Sigmoid colon (tissue), 7 donors: Measurements from ENCODE around the gene CLEC16A. TPM values are rescaled to one million over a fixed set of nuclear protein-coding genes. Genes with fewer than 3 reads are reported as not detected.

ENCODE experiments used
- DNase-seq: peaks from one replicate; pipeline ENCODE4 v3.0.0-alpha.2; 2019
- H3K27ac ChIP-seq, 4 donors: fragments of 200-600 bp; sonication (generic); one replicate each; pipeline ENCODE4 v1.5.1; 2016 to 2019; ENCODE audit warnings: mild to moderate bottlenecking in 1 of 4
- H3K27me3 ChIP-seq, 3 donors: fragments of 200-600 bp; sonication (generic); one replicate each; pipeline ENCODE4 v1.5.1; 2019; ENCODE audit warnings: mild to moderate bottlenecking in 1 of 3
- H3K36me3 ChIP-seq, 4 donors: fragments of 200-600 bp; sonication (generic); one replicate each; pipeline ENCODE4 v1.5.1; 2016 to 2019
- H3K4me1 ChIP-seq, 4 donors: fragments of 200-600 bp; sonication (generic); one replicate each; pipeline ENCODE4 v1.5.1; 2017 to 2019
- H3K4me3 ChIP-seq, 4 donors: fragments of 200-600 bp; sonication (generic); one replicate each; pipeline ENCODE4 v1.5.1; 2017 to 2019; ENCODE audit warnings: mild to moderate bottlenecking in 2 of 4, moderate library complexity in 1 of 4
- H3K9me3 ChIP-seq, 4 donors: fragments of 200-600 bp in 3 of 4; sonication (generic) in 3 of 4; one replicate each; pipeline versions ENCODE4 v1.5.1 to v1.6.1; 2013 to 2019
- CTCF ChIP-seq, 4 experiments: fragments of 450-650 bp in 3 of 4; fragments of 200-600 bp in 1 of 4; IDR thresholded peaks; one replicate each; pipeline ENCODE4 v1.5.1; 2016 to 2019; ENCODE audit warnings: antibody characterized with exemption in 4 of 4, mild to moderate bottlenecking in 3 of 4, moderate library complexity in 2 of 4
- EP300 ChIP-seq, 4 donors: sonication (generic); formaldehyde crosslinking; IDR thresholded peaks; one replicate each; pipeline ENCODE4 v1.6.1; 2017; ENCODE audit warnings: antibody characterized with exemption in 4 of 4
- POLR2A ChIP-seq, 2 donors: fragments of 450-650 bp; IDR thresholded peaks; one replicate each; pipeline ENCODE4 v1.6.1; 2016; ENCODE audit warnings: antibody characterized with exemption in 2 of 2, mild to moderate bottlenecking in 2 of 2, moderate library complexity in 2 of 2
- POLR2AphosphoS5 ChIP-seq, 4 donors: sonication (generic); formaldehyde crosslinking; IDR thresholded peaks; one replicate each; pipeline ENCODE4 v1.6.1; 2017; ENCODE audit warnings: antibody characterized with exemption in 4 of 4
- WGBS, 2 donors: extraction: QIAGEN DNeasy Blood & Tissue Kit; methylation state at CpG; one replicate each; pipeline ENCODE4 v1.1.7; 2013; 5-methylcytosine and 5-hydroxymethylcytosine counted together
- intact Hi-C: fragments of 100-400 bp; cut with DNase I; formaldehyde crosslinking; loops from one replicate; pipeline ENCODE4 v1.15.1; 2023
- polyA plus RNA-seq, 3 donors: library from polyadenylated mRNA; stranded (reverse); fragments of 200-250 nt; gene quantifications; one replicate each; pipeline ENCODE4 v1.2.3, GENCODE V29; 2013
- total RNA-seq, 4 donors: library from RNA; depleted of rRNA; stranded (reverse); fragments of >200 nt; gene quantifications; one replicate each; pipeline ENCODE4 v1.1.0, GENCODE V29; 2016
- donor health status: healthy with polysubstance abuse.
- donor health status: Bipolar disorder and iron deficiency.
- donor health status: healthy.

CLEC16A gene
- total and polyA plus RNA-seq, 7 donors: 9.6 to 35.2 (median 24.6) TPM

- Histone ChIP-seq H3K36me3 (peaks cover 0 to 22% (median 3%) of the 10 kb centered on the region in 4 donors), H3K9me3 (no peaks in the 10 kb centered on the region), H3K27me3 (no peaks in the 10 kb centered on the region), H3K4me1 (no peaks in the 10 kb centered on the region), H3K27ac (no peak overlapping the region), H3K4me3 (no peak overlapping the region)
- no peak for TF ChIP-seq POLR2AphosphoS5 (IDR thresholded peaks at IDR 0.05)
- TF ChIP-seq EP300 (IDR thresholded peaks at IDR 0.05): no peak
- TF ChIP-seq POLR2A (IDR thresholded peaks at IDR 0.05): no peak
- TF ChIP-seq CTCF (IDR thresholded peaks at IDR 0.05): no peak
- 25 to 71% methylated on average over 4 of the region's 4 CpGs for WGBS, 2 donors
- DNase-seq: no peak
- intact Hi-C loops: no loop called here
Observed at GRCh38 chr16:10997485-10997884, 53.1 kb downstream of the CLEC16A start.

GRCh38 chr16:10999300-10999699 is 54.9 kb downstream of the CLEC16A start:
- Histone ChIP-seq H3K4me1 (peaks cover 0 to 4% (median 3%) of the 10 kb centered on the region in 4 donors), H3K27me3 (no peaks in the 10 kb centered on the region), H3K36me3 (peaks cover 0 to 28% (median 6%) of the 10 kb centered on the region in 4 donors), H3K9me3 (no peaks in the 10 kb centered on the region), H3K27ac (no peak overlapping the region), H3K4me3 (no peak overlapping the region)
- WGBS, 2 donors: 20 to 61% methylated on average over 3 of the region's 3 CpGs
- TF ChIP-seq POLR2AphosphoS5 (IDR thresholded peaks at IDR 0.05) (no peak), EP300 (IDR thresholded peaks at IDR 0.05) (no peak), POLR2A (IDR thresholded peaks at IDR 0.05) (no peak), CTCF (IDR thresholded peaks at IDR 0.05) (no peak)
- intact Hi-C loops: no loop called here
- no peak for DNase-seq

DNA sequence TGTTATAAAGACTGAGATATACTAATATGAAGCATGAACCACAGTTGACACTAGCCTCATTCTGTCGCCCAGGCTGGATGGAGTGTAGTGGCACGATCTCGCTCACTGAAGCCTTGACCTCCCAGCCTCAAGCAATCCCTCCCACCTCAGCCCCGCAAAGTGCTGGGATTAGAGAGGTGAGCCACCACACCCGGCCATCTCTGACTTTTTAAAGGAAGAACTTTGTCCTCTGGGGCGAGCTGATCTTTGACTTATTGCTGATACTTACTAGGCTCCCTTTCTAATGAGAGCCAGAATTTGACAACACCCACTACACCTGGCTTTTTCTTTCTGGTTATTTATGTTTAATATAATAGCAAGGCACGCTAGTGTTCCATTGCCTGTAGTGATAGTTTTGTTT is 57.2 kb downstream of the CLEC16A start:
- DNase-seq: no peak
- 47 to 78% methylated on average over 7 of the region's 7 CpGs for WGBS, 2 donors
- Histone ChIP-seq H3K4me1 (peaks cover 0 to 25% (median 16%) of the 10 kb centered on the region in 4 donors), H3K27me3 (no peaks in the 10 kb centered on the region), H3K36me3 (peaks cover 0 to 13% (median 5%) of the 10 kb centered on the region in 4 donors), H3K27ac (no peak overlapping the region), H3K4me3 (no peak overlapping the region), H3K9me3 (no peaks in the 10 kb centered on the region)
- TF ChIP-seq EP300 (IDR thresholded peaks at IDR 0.05) (no peak), POLR2AphosphoS5 (IDR thresholded peaks at IDR 0.05) (no peak), POLR2A (IDR thresholded peaks at IDR 0.05) (no peak), CTCF (IDR thresholded peaks at IDR 0.05) (no peak)
- intact Hi-C loops: no loop called here

GRCh38 chr16:11003141-11003540 is 58.8 kb downstream of the CLEC16A start:
- Histone ChIP-seq H3K4me1 (peaks cover 0 to 25% (median 16%) of the 10 kb centered on the region in 4 donors), H3K27ac (no peak overlapping the region), H3K36me3 (peaks cover 0 to 13% (median 5%) of the 10 kb centered on the region in 4 donors), H3K9me3 (no peaks in the 10 kb centered on the region), H3K27me3 (no peaks in the 10 kb centered on the region), H3K4me3 (no peak overlapping the region)
- no peak for TF ChIP-seq CTCF (IDR thresholded peaks at IDR 0.05)
- DNase-seq: no peak
- WGBS, 2 donors: 97 to 98% methylated on average over 16 of the region's 16 CpGs
- intact Hi-C loops: no loop called here

- H3K9me3 ChIP-seq: no peaks in the 10 kb centered on the region
- DNase-seq: no peak
- peak overlapping the region in 3 of 4 donors; percentile 44 to 75 (median 65) for H3K27ac ChIP-seq
- peaks cover 0 to 13% (median 5%) of the 10 kb centered on the region in 4 donors for H3K36me3 ChIP-seq
- no peak for TF ChIP-seq POLR2A (IDR thresholded peaks at IDR 0.05)
- TF ChIP-seq EP300 (IDR thresholded peaks at IDR 0.05): no peak
- TF ChIP-seq POLR2AphosphoS5 (IDR thresholded peaks at IDR 0.05): no peak
- TF ChIP-seq CTCF (IDR thresholded peaks at IDR 0.05): no peak
- intact Hi-C loops: no loop called here
- 94 to 97% methylated on average over 4 of the region's 4 CpGs for WGBS, 2 donors
- no peak overlapping the region for H3K4me3 ChIP-seq
- H3K27me3 ChIP-seq: no peaks in the 10 kb centered on the region
- peaks cover 0 to 25% (median 16%) of the 10 kb centered on the region in 4 donors for H3K4me1 ChIP-seq
Observed at GRCh38 chr16:11004351-11004750, 60.0 kb downstream of the CLEC16A start.
